H1 (cell line): ENCODE data around the gene UBE4B. TPM values are rescaled to one million over a fixed set of nuclear protein-coding genes. Genes with fewer than 3 reads are reported as not detected.

Experiments used
- CTCF ChIA-PET: fragments of 300-600 bp; sonication (Branson Sonifier 250); formaldehyde crosslinking; loops from one replicate; lab custom pipeline; 2021; ENCODE audit not compliant: partially characterized antibody; lab: Charles Lee
- POLR2A ChIA-PET: fragments of 300-600 bp; sonication (Branson Sonifier 250); formaldehyde crosslinking; loops from one replicate; lab custom pipeline; 2021; ENCODE audit warnings: inconsistent platforms; ENCODE audit not compliant: partially characterized antibody; lab: Charles Lee
- DNase-seq, 2 experiments: peaks; one replicate each; pipeline versions ENCODE4 v3.0.0 to v3.0.0-alpha.2; 2010 to 2022; ENCODE audit warnings: low spot score in 2 of 2, low read depth in 1 of 2, mixed read lengths in 1 of 2
- FAIRE-seq: peaks from 2 replicates; lab custom pipeline; 2011; peaks lifted over from hg19 to GRCh38; lab: Jason Lieb, UNC
- H2AFZ ChIP-seq: 2 replicates; pipeline ENCODE4 v1.8.1; 2012; ENCODE audit warnings: low read length, inconsistent platforms
- H2AK5ac ChIP-seq: 2 replicates; pipeline ENCODE4 v1.6.1; 2013; ENCODE audit warnings: low read depth, low read length
- H2BK120ac ChIP-seq: replicated peaks from 2 replicates; pipeline ENCODE3; 2013; ENCODE audit warnings: low read depth, low read length, inconsistent platforms
- H2BK12ac ChIP-seq: 2 replicates; pipeline ENCODE4 v1.6.1; 2013; ENCODE audit warnings: low read depth, low read length
- H2BK15ac ChIP-seq: 2 replicates; pipeline ENCODE4 v1.6.1; 2013; ENCODE audit warnings: low read length
- H2BK20ac ChIP-seq: 2 replicates; pipeline ENCODE4 v1.6.1; 2013; ENCODE audit warnings: low read length
- H2BK5ac ChIP-seq: 2 replicates; pipeline ENCODE4 v1.6.1; 2013; ENCODE audit warnings: low read depth, low read length
- H3K14ac ChIP-seq: 2 replicates; pipeline ENCODE4 v1.6.1; 2013; ENCODE audit warnings: inconsistent platforms; ENCODE audit not compliant: insufficient read length
- H3K18ac ChIP-seq: 2 replicates; pipeline ENCODE4 v1.6.1; 2013; ENCODE audit warnings: low read length; ENCODE audit errors: extremely low read depth
- H3K23ac ChIP-seq: 2 replicates; pipeline ENCODE4 v1.6.1; 2013; ENCODE audit warnings: inconsistent platforms; ENCODE audit not compliant: insufficient read length
- H3K23me2 ChIP-seq: 2 replicates; pipeline ENCODE4 v1.6.1; 2013; ENCODE audit warnings: low read depth, low read length
- H3K27ac ChIP-seq: 2 replicates; pipeline ENCODE4 v1.6.1; 2011; ENCODE audit warnings: low read depth, low read length, inconsistent platforms
- H3K27me3 ChIP-seq, 4 experiments: replicated peaks in 1 of 4; 1 replicate in 1 of 4; 2 replicates in 3 of 4; pipeline versions ENCODE4 v1.6.1 to v1.8.1; 2011 to 2013; ENCODE audit warnings: low read length in 3 of 4, mild to moderate bottlenecking in 3 of 4, inconsistent platforms in 2 of 4, mixed read lengths in 2 of 4, moderate library complexity in 1 of 4; ENCODE audit not compliant: control insufficient read depth in 3 of 4, insufficient read depth in 3 of 4; ENCODE audit errors: extremely low read depth in 1 of 4
- H3K36me3 ChIP-seq, 4 experiments: 2 replicates each; pipeline versions ENCODE4 v1.6.1 to v1.8.1; 2011 to 2013; ENCODE audit warnings: mild to moderate bottlenecking in 4 of 4, low read length in 3 of 4, moderate library complexity in 2 of 4, control low read depth in 1 of 4, inconsistent platforms in 1 of 4; ENCODE audit not compliant: insufficient read depth in 4 of 4, control insufficient read depth in 2 of 4
- H3K4ac ChIP-seq: replicated peaks from 2 replicates; pipeline ENCODE3; 2013; ENCODE audit warnings: low read length, low read depth, mixed read lengths, inconsistent platforms; ENCODE audit not compliant: insufficient read length
- H3K4me1 ChIP-seq, 4 experiments: replicated peaks in 1 of 4; 1 replicate in 1 of 4; 2 replicates in 3 of 4; pipeline versions ENCODE4 v1.6.1 to v1.8.1; 2011 to 2013; ENCODE audit warnings: low read length in 3 of 4, inconsistent platforms in 2 of 4, mixed read lengths in 1 of 4; ENCODE audit not compliant: insufficient read depth in 4 of 4, control insufficient read depth in 3 of 4
- H3K4me2 ChIP-seq, 2 experiments: 2 replicates each; pipeline versions ENCODE4 v1.6.1 to v1.8.1; 2011 to 2013; ENCODE audit warnings: low read depth in 2 of 2, low read length in 2 of 2, control low read depth in 1 of 2, inconsistent platforms in 1 of 2, mild to moderate bottlenecking in 1 of 2; ENCODE audit not compliant: insufficient read depth in 1 of 2
- H3K4me3 ChIP-seq, 4 experiments: fragments of 200-600, 300-600 bp in 1 of 4; sonication (generic), shearing (Covaris generic), sonication (Bioruptor Twin) in 1 of 4; 2 replicates each; pipeline versions ENCODE4 v1.5.1 to v1.8.1; 2011 to 2016; ENCODE audit warnings: low read length in 4 of 4, low read depth in 3 of 4, control low read depth in 2 of 4, inconsistent platforms in 2 of 4, mild to moderate bottlenecking in 2 of 4, mixed read lengths in 1 of 4, moderate library complexity in 1 of 4; ENCODE audit not compliant: insufficient read depth in 2 of 4; ENCODE audit errors: extremely low read depth in 1 of 4
- H3K56ac ChIP-seq: replicated peaks from 2 replicates; pipeline ENCODE3; 2013; ENCODE audit warnings: low read depth, mild to moderate bottlenecking, mixed read lengths, low read length, inconsistent platforms; ENCODE audit not compliant: insufficient read length
- H3K79me1 ChIP-seq: 2 replicates; pipeline ENCODE4 v1.6.1; 2013; ENCODE audit warnings: low read depth, low read length, control low read depth
- H3K79me2 ChIP-seq, 2 experiments: 2 replicates each; pipeline versions ENCODE4 v1.6.1 to v1.8.1; 2012 to 2013; ENCODE audit warnings: low read length in 2 of 2, mild to moderate bottlenecking in 2 of 2, inconsistent platforms in 1 of 2; ENCODE audit not compliant: insufficient read depth in 2 of 2, control insufficient read depth in 1 of 2
- H3K9ac ChIP-seq, 4 experiments: replicated peaks in 1 of 4; 1 replicate in 1 of 4; 2 replicates in 3 of 4; pipeline versions ENCODE4 v1.6.1 to v1.8.1; 2011 to 2013; ENCODE audit warnings: low read depth in 3 of 4, low read length in 3 of 4, control low read depth in 2 of 4, mild to moderate bottlenecking in 2 of 4, moderate library complexity in 2 of 4, inconsistent platforms in 1 of 4; ENCODE audit errors: extremely low read depth in 1 of 4
- H3K9me3 ChIP-seq, 2 experiments: 2 replicates each; pipeline versions ENCODE4 v1.6.1 to v1.8.1; 2012 to 2013; ENCODE audit warnings: mild to moderate bottlenecking in 2 of 2, moderate library complexity in 2 of 2, control low read depth in 1 of 2, inconsistent platforms in 1 of 2, low read depth in 1 of 2, low read length in 1 of 2, mixed read lengths in 1 of 2; ENCODE audit not compliant: insufficient read depth in 2 of 2
- H4K20me1 ChIP-seq, 2 experiments: replicated peaks in 1 of 2; 2 replicates each; pipeline versions ENCODE3 to v1.8.1; 2011 to 2013; ENCODE audit warnings: inconsistent platforms in 2 of 2, low read length in 2 of 2, mild to moderate bottlenecking in 1 of 2; ENCODE audit not compliant: insufficient read depth in 2 of 2, control insufficient read depth in 1 of 2
- H4K5ac ChIP-seq: 2 replicates; pipeline ENCODE4 v1.6.1; 2013; ENCODE audit warnings: low read length, low read depth, mixed read lengths, inconsistent platforms; ENCODE audit not compliant: insufficient read length
- H4K8ac ChIP-seq: 2 replicates; pipeline ENCODE4 v1.8.0; 2013; ENCODE audit warnings: mild to moderate bottlenecking, moderate library complexity, low read length, inconsistent platforms; ENCODE audit not compliant: insufficient read depth; ENCODE audit errors: extremely low read depth
- H4K91ac ChIP-seq: replicated peaks from 2 replicates; pipeline ENCODE3; 2013; ENCODE audit warnings: low read length, mixed read lengths, inconsistent platforms; ENCODE audit not compliant: insufficient read length
- CEBPB ChIP-seq: IDR thresholded peaks from 2 replicates; pipeline ENCODE4 v1.6.1; 2012; ENCODE audit warnings: low read depth, low read length
- CREB1 ChIP-seq: IDR thresholded peaks from 2 replicates; pipeline ENCODE4 v1.6.1; 2012; ENCODE audit warnings: inconsistent platforms
- KDM1A ChIP-seq: fragments of 200-600, 300-600 bp; sonication (generic); IDR thresholded peaks from 2 replicates; pipeline ENCODE4 v1.7.1; 2016; ENCODE audit warnings: mild to moderate bottlenecking, low read length, borderline replicate concordance
- KDM5A ChIP-seq: fragments of 200-600 bp; IDR thresholded peaks from 2 replicates; pipeline ENCODE4 v1.7.1; 2012; ENCODE audit warnings: mild to moderate bottlenecking, low read length, inconsistent platforms, mixed read lengths
- POLR2AphosphoS5 ChIP-seq: IDR thresholded peaks from 2 replicates; pipeline ENCODE4 v1.6.1; 2011; ENCODE audit warnings: low read depth, low read length
- POU5F1 ChIP-seq: IDR thresholded peaks from 2 replicates; pipeline ENCODE4 v1.6.1; 2011; ENCODE audit warnings: low read depth, mild to moderate bottlenecking, low read length, moderate library complexity
- RFX5 ChIP-seq: IDR thresholded peaks from 2 replicates; pipeline ENCODE4 v1.6.1; 2011; ENCODE audit warnings: low read depth, low read length, improper control_type of control experiment, borderline replicate concordance
- SIRT6 ChIP-seq: IDR thresholded peaks from one replicate; pipeline ENCODE4 v1.7.1; 2012; ENCODE audit warnings: low read length, inconsistent platforms
- SIX5 ChIP-seq: IDR thresholded peaks from 2 replicates; pipeline ENCODE4 v1.6.1; 2011; ENCODE audit warnings: mild to moderate bottlenecking, low read depth, low read length
- SRF ChIP-seq: IDR thresholded peaks from 2 replicates; pipeline ENCODE4 v1.6.1; 2011; ENCODE audit warnings: mild to moderate bottlenecking, low read depth, low read length, moderate library complexity
- ZNF274 ChIP-seq: IDR thresholded peaks from 2 replicates; pipeline ENCODE4 v1.7.0; 2012; ENCODE audit warnings: low read length, borderline replicate concordance; ENCODE audit errors: extremely low read depth
- WGBS, 2 experiments: shearing (Covaris generic) in 1 of 2; methylation state at CpG; one replicate each; pipeline versions ENCODE4 v1.1.6 to v1.1.7; 2013 to 2015; ENCODE audit warnings: low lambda C conversion rate in 2 of 2, mixed read lengths in 2 of 2, inconsistent platforms in 1 of 2, low coverage in 1 of 2, missing lambda C conversion rate in 1 of 2; ENCODE audit not compliant: insufficient replicate concordance in 2 of 2, insufficient coverage in 1 of 2, insufficient read length in 1 of 2; ENCODE audit errors: extremely low coverage in 1 of 2, missing lambda C conversion rate in 1 of 2; 5-methylcytosine and 5-hydroxymethylcytosine counted together
- polyA plus RNA-seq, 7 experiments: library from polyadenylated mRNA; depleted of rRNA in 3 of 7; stranded (reverse) in 5 of 7; unstranded in 2 of 7; fragments of >200 nt in 5 of 7; fragments of 200-250 nt in 2 of 7; gene quantifications; 1 replicate in 5 of 7; 2 replicates in 1 of 7; 4 replicates in 1 of 7; pipeline versions ENCODE4 v1.2.1 to v1.2.3, GENCODE V29; 2011 to 2013; ENCODE audit warnings: missing spikeins in 2 of 7, mixed read lengths in 2 of 7
- total RNA-seq: library from RNA; stranded (reverse); fragmentation: NEBNext Ultra II Directional; extraction: Animal tissue kit (Norgen Biotek cat#: 25700); gene quantifications from 2 replicates; pipeline ENCODE4 v1.2.1, GENCODE V29; 2021

Gene UBE4B
- total and polyA plus RNA-seq, 2 of the 8 experiments (the other 6 are each of a cell fraction or from before 2014, with no cell fraction given) = 24.5 to 90.1 TPM

- no peak overlapping the region for H2BK15ac ChIP-seq
- H2BK120ac ChIP-seq = no peak overlapping the region
- H3K4me2 ChIP-seq = no peak overlapping the region
- ChIA-PET POLR2A (no interaction called here), CTCF (interaction anchor here (0.7 kb wide), 1 partner anchor 26 kb away, joined by 3 read pairs; no protein-coding TSS in a partner anchor)
- no peak overlapping the region for H2AK5ac ChIP-seq
- peaks cover 0 to 4% of the 10 kb centered on the region in 2 experiments; a peak in 1 of 4 replicates for H3K9me3 ChIP-seq
- H4K5ac ChIP-seq = no peak overlapping the region
- no peaks in the 10 kb centered on the region for H4K20me1 ChIP-seq
- H3K56ac ChIP-seq = no peak overlapping the region
- H2BK5ac ChIP-seq = no peak overlapping the region
- H3K9ac ChIP-seq = no peak overlapping the region
- no peak overlapping the region for H4K8ac ChIP-seq
- peaks cover 0 to 28% of the 10 kb centered on the region in 2 experiments; a peak in 3 of 4 replicates for H3K79me2 ChIP-seq
- peaks cover 9% of the 10 kb centered on the region for H3K23me2 ChIP-seq
- H3K79me1 ChIP-seq = no peaks in the 10 kb centered on the region
- peaks cover 0 to 3% (median under 1%) of the 10 kb centered on the region in 4 experiments; a peak in 2 of 8 replicates for H3K36me3 ChIP-seq
- no peaks in the 10 kb centered on the region for H3K27me3 ChIP-seq
- H2AFZ ChIP-seq = no peak overlapping the region
- H3K23ac ChIP-seq = no peak overlapping the region
- no peak overlapping the region for H3K14ac ChIP-seq
- H4K91ac ChIP-seq = no peak overlapping the region
- FAIRE-seq (no peak), DNase-seq (no peak)
- no peak overlapping the region for H3K4me3 ChIP-seq
- H3K18ac ChIP-seq = no peak overlapping the region
- H3K4ac ChIP-seq = no peak overlapping the region
- H2BK20ac ChIP-seq = no peak overlapping the region
- H3K4me1 ChIP-seq = peaks cover 0 to 3% (median 0%) of the 10 kb centered on the region in 4 experiments; a peak in 2 of 7 replicates
- no peak overlapping the region for H3K27ac ChIP-seq
- 97% methylated on average over 3 of the region's 3 CpGs; no CpG with 5 or more reads in 1 of the 2 experiments for WGBS, 2 experiments
- H2BK12ac ChIP-seq = no peak overlapping the region
- TF ChIP-seq KDM5A (no peak), KDM1A (no peak), POU5F1 (no peak), SIX5 (no peak), RFX5 (no peak), POLR2AphosphoS5 (no peak), CREB1 (no peak), SRF (no peak), SIRT6 (no peak), CEBPB (no peak), ZNF274 (no peak)
Measured at GRCh38 chr1:10031461-10031860, 1.3 kb upstream of the UBE4B start.
